GM23338 (cell line): ENCODE data around the gene ZNFX1. TPM values are rescaled to one million over a fixed set of nuclear protein-coding genes. Genes with fewer than 3 reads are reported as not detected.
A peak's percentile ranks its signal among the peaks of the same experiment; 100 is the strongest.

Source experiments
- ATAC-seq: fragments of 200-7000 bp; cut with Tn5 transposase; 3 replicates; pipeline ENCODE4 v1.9.1; 2020
- DNase-seq: peaks from one replicate; pipeline ENCODE4 v3.0.0-alpha.2; 2015; ENCODE audit warnings: low spot score
- H2AFZ ChIP-seq: fragments of 200-600 bp; sonication (generic); 2 replicates; pipeline ENCODE4 v1.8.0; 2016; ENCODE audit warnings: antibody characterized with exemption, mild to moderate bottlenecking, moderate library complexity
- H3F3A ChIP-seq: fragments of 200-600 bp; sonication (generic); replicated peaks from 2 replicates; pipeline ENCODE4 v1.8.0; 2017; ENCODE audit warnings: antibody characterized with exemption, mixed run types, low read depth
- H3K27ac ChIP-seq: fragments of 200-600 bp; sonication (generic); 2 replicates; pipeline ENCODE4 v1.6.1; 2016; ENCODE audit warnings: low read depth
- H3K27me3 ChIP-seq: fragments of 200-600 bp; sonication (generic); 2 replicates; pipeline ENCODE4 v1.8.0; 2016; ENCODE audit warnings: mild to moderate bottlenecking, mixed run types, moderate library complexity; ENCODE audit not compliant: insufficient read depth
- H3K36me3 ChIP-seq: fragments of 200-600 bp; sonication (generic); 2 replicates; pipeline ENCODE4 v1.8.0; 2016; ENCODE audit warnings: mild to moderate bottlenecking; ENCODE audit not compliant: insufficient read depth
- H3K4me1 ChIP-seq: fragments of 200-600 bp; sonication (generic); 2 replicates; pipeline ENCODE4 v1.8.0; 2016; ENCODE audit warnings: mild to moderate bottlenecking, moderate library complexity; ENCODE audit not compliant: insufficient read depth
- H3K4me2 ChIP-seq: fragments of 200-600 bp; sonication (generic); 2 replicates; pipeline ENCODE4 v1.7.1; 2017; ENCODE audit warnings: mixed run types
- H3K4me3 ChIP-seq: fragments of 200-600 bp; sonication (generic); 2 replicates; pipeline ENCODE4 v1.6.1; 2016; ENCODE audit warnings: mixed run types
- H3K79me2 ChIP-seq: fragments of 200-600 bp; sonication (generic); replicated peaks from 2 replicates; pipeline ENCODE4 v1.8.0; 2017; ENCODE audit warnings: mild to moderate bottlenecking; ENCODE audit not compliant: insufficient read depth
- H3K9me2 ChIP-seq: fragments of 200-600 bp; sonication (generic); 2 replicates; pipeline ENCODE4 v1.8.0; 2017; ENCODE audit not compliant: insufficient read depth
- H4K20me1 ChIP-seq: fragments of 200-600 bp; sonication (generic); replicated peaks from 2 replicates; pipeline ENCODE4 v1.8.0; 2017; ENCODE audit warnings: mild to moderate bottlenecking; ENCODE audit not compliant: insufficient read depth
- H3K27ac Mint-ChIP-seq: 2 replicates; pipeline ENCODE4 v1.8.0; 2020; ENCODE audit warnings: inconsistent platforms, mild to moderate bottlenecking, moderate library complexity, mixed read lengths
- H3K27me3 Mint-ChIP-seq: 3 replicates; pipeline ENCODE4 v1.8.0; 2022; ENCODE audit warnings: low read depth, mild to moderate bottlenecking, moderate library complexity, mixed read lengths, inconsistent platforms; ENCODE audit not compliant: insufficient read depth, poor library complexity
- H3K36me3 Mint-ChIP-seq: 3 replicates; pipeline ENCODE4 v1.8.0; 2021; ENCODE audit warnings: low read depth, mild to moderate bottlenecking, inconsistent platforms, moderate library complexity, mixed read lengths
- H3K4me1 Mint-ChIP-seq: 3 replicates; pipeline ENCODE4 v1.8.0; 2020; ENCODE audit warnings: mild to moderate bottlenecking, inconsistent platforms, mixed read lengths
- H3K4me3 Mint-ChIP-seq: 3 replicates; pipeline ENCODE4 v1.8.0; 2021; ENCODE audit warnings: moderate library complexity, mild to moderate bottlenecking, inconsistent platforms, mixed read lengths
- H3K9me3 Mint-ChIP-seq: 3 replicates; pipeline ENCODE4 v1.8.0; 2020; ENCODE audit warnings: moderate library complexity, mild to moderate bottlenecking, inconsistent platforms, mixed read lengths
- ETS1 ChIP-seq: IDR thresholded peaks from 2 replicates; pipeline ENCODE4 v1.6.1; 2016; ENCODE audit warnings: antibody characterized with exemption
- JUNB ChIP-seq: IDR thresholded peaks from one replicate; pipeline ENCODE4 v1.6.1; 2016; ENCODE audit warnings: antibody characterized with exemption; ENCODE audit not compliant: unreplicated experiment
- NANOG ChIP-seq: IDR thresholded peaks from 2 replicates; pipeline ENCODE4 v1.6.1; 2016; ENCODE audit warnings: antibody characterized with exemption, borderline replicate concordance
- POLR2AphosphoS5 ChIP-seq: IDR thresholded peaks from 2 replicates; pipeline ENCODE4 v1.6.1; 2016; ENCODE audit warnings: antibody characterized with exemption, low read depth
- REST ChIP-seq: IDR thresholded peaks from one replicate; pipeline ENCODE4 v1.6.1; 2018; ENCODE audit warnings: antibody characterized with exemption; ENCODE audit not compliant: unreplicated experiment
- ZNF331 ChIP-seq: fragments of 250-450 bp; sonication (Bioruptor Pico); IDR thresholded peaks from 2 replicates; pipeline ENCODE4 v1.5.0; 2020; ENCODE audit warnings: low read depth, mild to moderate bottlenecking, moderate library complexity
- ZNF462 ChIP-seq: fragments of 250-450 bp; sonication (Bioruptor Pico); IDR thresholded peaks from 2 replicates; pipeline ENCODE4 v1.5.0; 2020; ENCODE audit warnings: mild to moderate bottlenecking, moderate library complexity
- polyA plus RNA-seq: library from polyadenylated mRNA; unstranded; fragments of >200 nt; fragmentation: Nextera tagmentation; extraction: Ambion mirVana; gene quantifications from 2 replicates; pipeline ENCODE4 v1.2.1, GENCODE V29; 2016
- total RNA-seq: library from RNA; depleted of rRNA; stranded (reverse); fragments of >200 nt; shearing (Covaris generic); gene quantifications from 2 replicates; pipeline ENCODE4 v1.2.3, GENCODE V29; 2014

The ZNFX1 gene
- total and polyA plus RNA-seq, 2 experiments from 2014 or later, result 6.1 to 12.1 TPM

- Histone ChIP-seq H3K27me3 (no peaks in the 10 kb centered on the region), H2AFZ (no peak overlapping the region), H3K4me2 (peak overlapping the region; percentile 85), H3K36me3 (peaks cover 78% of the 10 kb centered on the region), H3K9me2 (no peaks in the 10 kb centered on the region), H3K27ac (peak overlapping the region; percentile 93), H3K79me2 (peaks cover 58% of the 10 kb centered on the region), H4K20me1 (peaks cover 59% of the 10 kb centered on the region), H3K4me1 (peaks cover 38% of the 10 kb centered on the region), H3F3A (peaks cover 94% of the 10 kb centered on the region), H3K4me3 (peak overlapping the region; percentile 100)
- Mint-ChIP-seq H3K9me3 (peaks cover 42% of the 10 kb centered on the region), H3K4me3 (peak overlapping the region; percentile 100), H3K36me3 (peaks cover 95% of the 10 kb centered on the region), H3K4me1 (peaks cover 68% of the 10 kb centered on the region), H3K27ac (peak overlapping the region; percentile 83), H3K27me3 (peaks cover 67% of the 10 kb centered on the region)
- ATAC-seq, result peak; percentile 0
- peak; percentile 56 for DNase-seq
- TF ChIP-seq JUNB (no peak), POLR2AphosphoS5 (peak; percentile 51; the same call in 1 of the 2 replicates)
Measured at GRCh38 chr20:49286689-49287551, 9.1 kb upstream of the ZNFX1 start.

GRCh38 chr20:49285813-49286494, 8.1 kb upstream of the ZNFX1 start:
- no peak for ATAC-seq
- peaks cover 51% of the 10 kb centered on the region for H3K9me3 Mint-ChIP-seq
- peak overlapping the region; percentile 100 for H3K4me3 ChIP-seq
- TF ChIP-seq ETS1 (no peak), REST (no peak), NANOG (no peak), ZNF462 (no peak), ZNF331 (no peak), JUNB (no peak)

More at GRCh38 chr20:49285813-49286494, 8.1 kb upstream of the ZNFX1 start:
- Histone ChIP-seq H3K79me2 (peaks cover 68% of the 10 kb centered on the region), H3F3A (peaks cover 98% of the 10 kb centered on the region), H4K20me1 (peaks cover 65% of the 10 kb centered on the region), H3K36me3 (peaks cover 87% of the 10 kb centered on the region), H3K27ac (peak overlapping the region; percentile 93), H3K9me2 (no peaks in the 10 kb centered on the region), H3K4me1 (peaks cover 44% of the 10 kb centered on the region), H3K4me2 (peak overlapping the region; percentile 85), H2AFZ (no peak overlapping the region), H3K27me3 (no peaks in the 10 kb centered on the region)
- Mint-ChIP-seq H3K4me3 (peak overlapping the region; percentile 100), H3K36me3 (peaks cover 100% of the 10 kb centered on the region), H3K27ac (peak overlapping the region; percentile 83), H3K27me3 (peaks cover 74% of the 10 kb centered on the region), H3K4me1 (peaks cover 73% of the 10 kb centered on the region)
- DNase-seq, result no peak
